ENCODE results near the gene CENPP. TPM values are rescaled to one million over a fixed set of nuclear protein-coding genes. Genes with fewer than 3 reads are reported as not detected.

The CENPP gene
- polyA plus RNA-seq, 2 of the 4 experiments (the other 2 are of a cell fraction): 7.2 to 13.4 TPM

GRCh38 chr9:92603100-92603499 is 277.3 kb downstream of the CENPP start:
- no peak overlapping the region for H3K27ac ChIP-seq
- no peaks in the 10 kb centered on the region for H3K9me3 ChIP-seq
- no peaks in the 10 kb centered on the region for H3K4me1 ChIP-seq
- WGBS (ENCODE audit: missing lambda C conversion rate): 89% methylated on average over 5 of the region's 5 CpGs
- no peak overlapping the region for H3K4me2 ChIP-seq
- ChIA-PET CTCF (interaction anchor here (0.6 kb wide), 1 partner anchor 48 kb away, joined by 4 read pairs; no protein-coding TSS in a partner anchor), POLR2A (no interaction called here)
- no peak for FAIRE-seq
- DNase-seq (ENCODE audit: low read depth in 1 of 2, low spot score in 1 of 2): no peak
- no peak for TF ChIP-seq HDAC2 (IDR thresholded peaks at IDR 0.05)
- no peak for TF ChIP-seq KDM1A (IDR thresholded peaks at IDR 0.05; ENCODE audit: low read depth)
- no peak for TF ChIP-seq GATA3 (IDR thresholded peaks at IDR 0.05; ENCODE audit: borderline replicate concordance)
- no peak for TF ChIP-seq JUNB (IDR thresholded peaks at IDR 0.05)
- no peak for TF ChIP-seq NFE2L2 (conservative IDR thresholded peaks at IDR 0.05; ENCODE audit: low read length)
- H3K4me3 ChIP-seq: no peak overlapping the region
- ATAC-seq: no peak

DNA sequence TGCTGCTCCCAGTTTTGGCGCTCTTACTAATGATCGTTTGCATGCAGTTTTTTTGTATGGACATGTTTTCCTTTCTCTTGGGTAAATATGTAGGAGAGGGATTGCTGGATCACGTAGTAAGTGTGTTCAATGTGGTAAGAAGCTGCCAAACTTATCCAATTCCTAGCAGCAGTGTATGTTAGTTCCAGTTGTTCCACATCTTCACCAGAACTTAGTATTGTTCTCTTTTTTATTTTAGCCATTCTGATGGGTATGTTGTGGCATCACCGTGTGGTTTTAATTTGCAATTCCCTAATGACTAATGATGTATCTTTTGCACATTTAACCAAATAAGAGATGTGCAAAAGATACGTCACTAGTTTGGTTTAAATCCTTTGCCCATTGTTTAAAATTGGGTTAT is 278.2 kb downstream of the CENPP start:
- FAIRE-seq: no peak

DNA sequence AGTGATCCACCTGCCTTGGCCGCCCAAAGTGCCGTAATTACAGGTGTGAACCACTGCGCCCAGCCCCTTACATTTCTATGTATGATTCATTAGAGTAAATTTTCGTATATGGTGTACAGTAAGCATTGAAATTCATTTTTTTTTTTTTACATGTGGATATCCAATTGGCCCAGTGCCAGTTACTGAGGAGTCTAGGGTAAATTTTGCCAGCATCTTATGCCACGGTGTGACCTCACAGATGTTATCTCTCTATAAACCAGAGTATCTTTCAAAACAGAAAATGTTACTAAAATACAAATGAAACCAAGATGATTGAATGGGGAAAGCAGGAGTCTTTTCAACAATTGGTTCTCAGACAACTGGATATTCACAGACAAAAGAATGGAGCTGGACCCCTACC is 279.5 kb downstream of the CENPP start:
- no peak overlapping the region for H3K4me3 ChIP-seq
- no peaks in the 10 kb centered on the region for H3K4me1 ChIP-seq
- H3K9me3 ChIP-seq: no peaks in the 10 kb centered on the region
- no peak for DNase-seq (ENCODE audit: low read depth in 1 of 2, low spot score in 1 of 2)
- no peak overlapping the region for H3K4me2 ChIP-seq
- no peak for FAIRE-seq
- CTCF ChIA-PET: interaction anchor here (1.0 kb wide), 1 partner anchor 12 kb away, joined by 3 read pairs; no protein-coding TSS in a partner anchor
- TF ChIP-seq TP53 (CRISPR knock-in tag; IDR thresholded peaks at IDR 0.05) (no peak), ZNF302 (CRISPR knock-in tag; IDR thresholded peaks at IDR 0.05) (no peak), TFCP2L1 (CRISPR knock-in tag; IDR thresholded peaks at IDR 0.05) (no peak), SMC3 (IDR thresholded peaks at IDR 0.05) (no peak), RFX5 (IDR thresholded peaks at IDR 0.05) (no peak), MAFK (IDR thresholded peaks at IDR 0.05; ENCODE audit: partially characterized antibody) (no peak), KDM5A (IDR thresholded peaks at IDR 0.05) (no peak), REST (IDR thresholded peaks at IDR 0.05) (no peak), CBX2 (IDR thresholded peaks at IDR 0.05; ENCODE audit: borderline replicate concordance, low read depth) (no peak), ZFP36 (IDR thresholded peaks at IDR 0.05; ENCODE audit: borderline replicate concordance, partially characterized antibody) (no peak), FOXS1 (CRISPR knock-in tag; IDR thresholded peaks at IDR 0.05) (no peak), SREBF2 (IDR thresholded peaks at IDR 0.05) (no peak), HEYL (CRISPR knock-in tag; IDR thresholded peaks at IDR 0.05) (no peak), RARB (CRISPR knock-in tag; IDR thresholded peaks at IDR 0.05) (no peak), EHF (CRISPR knock-in tag; IDR thresholded peaks at IDR 0.05) (no peak), HOXB13 (CRISPR knock-in tag; IDR thresholded peaks at IDR 0.05; ENCODE audit: low read depth) (no peak), MYC (IDR thresholded peaks at IDR 0.05; ENCODE audit: borderline replicate concordance, low read length) (no peak), PHF8 (IDR thresholded peaks at IDR 0.05; ENCODE audit: borderline replicate concordance, low read depth) (no peak), MAZ (IDR thresholded peaks at IDR 0.05; ENCODE audit: borderline replicate concordance, low read depth, low read length) (no peak)
- 91% methylated on average over 5 of the region's 5 CpGs for WGBS (ENCODE audit: missing lambda C conversion rate)
- POLR2A ChIA-PET: no interaction called here
- no peak overlapping the region for H3K27ac ChIP-seq
- ATAC-seq: no peak

More for the DNA sequence above, 278.2 kb downstream of the CENPP start:
- no peak overlapping the region for H3K27ac ChIP-seq
- CTCF ChIA-PET: interaction anchor here (0.6 to 1.0 kb wide), 2 partner anchors 11 to 49 kb away, joined by 3 to 4 read pairs; no protein-coding TSS in a partner anchor
- POLR2A ChIA-PET: no interaction called here
- no peak overlapping the region for H3K4me3 ChIP-seq
- no peak overlapping the region for H3K4me2 ChIP-seq
- DNase-seq (ENCODE audit: low read depth in 1 of 2, low spot score in 1 of 2) (no peak), ATAC-seq (no peak)
- H3K4me1 ChIP-seq: no peaks in the 10 kb centered on the region
- 92% methylated on average over 5 of the region's 5 CpGs for WGBS (ENCODE audit: missing lambda C conversion rate)
- no peak for TF ChIP-seq GATA3 (IDR thresholded peaks at IDR 0.05; ENCODE audit: borderline replicate concordance)
- no peak for TF ChIP-seq EP300 (IDR thresholded peaks at IDR 0.05)
- TF ChIP-seq FOXS1 (CRISPR knock-in tag; IDR thresholded peaks at IDR 0.05): no peak
- no peak for TF ChIP-seq ZC3H11A (IDR thresholded peaks at IDR 0.05)
- no peak for TF ChIP-seq CHD2 (IDR thresholded peaks at IDR 0.05; ENCODE audit: low read length, partially characterized antibody)
- no peak for TF ChIP-seq FOSB (CRISPR knock-in tag; IDR thresholded peaks at IDR 0.05)
- TF ChIP-seq, protein P1, sequence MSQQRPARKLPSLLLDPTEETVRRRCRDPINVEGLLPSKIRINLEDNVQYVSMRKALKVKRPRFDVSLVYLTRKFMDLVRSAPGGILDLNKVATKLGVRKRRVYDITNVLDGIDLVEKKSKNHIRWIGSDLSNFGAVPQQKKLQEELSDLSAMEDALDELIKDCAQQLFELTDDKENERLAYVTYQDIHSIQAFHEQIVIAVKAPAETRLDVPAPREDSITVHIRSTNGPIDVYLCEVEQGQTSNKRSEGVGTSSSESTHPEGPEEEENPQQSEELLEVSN (IDR thresholded peaks at IDR 0.05; ENCODE audit: borderline replicate concordance, low read depth): no peak
- H3K9me3 ChIP-seq: no peaks in the 10 kb centered on the region

Measured in A549 (cell line).